Esophagus muscularis mucosa (tissue), 4 donors: ENCODE measurements around the gene OAS1. TPM values are rescaled to one million over a fixed set of nuclear protein-coding genes. Genes with fewer than 3 reads are reported as not detected.

Source experiments
- DNase-seq: peaks from one replicate; pipeline ENCODE4 v3.0.0-alpha.2; 2017; ENCODE audit errors: extremely low spot score
- H3K27ac ChIP-seq, 4 donors: fragments of 200-600 bp; sonication (generic); replicated peaks in 1 of 4; 1 replicate in 3 of 4; 2 replicates in 1 of 4; pipeline ENCODE4 v1.5.1; 2016 to 2019; ENCODE audit warnings: mild to moderate bottlenecking in 1 of 4
- H3K27me3 ChIP-seq, 4 donors: fragments of 200-600 bp; sonication (generic); one replicate each; pipeline versions ENCODE4 v1.5.1 to v1.6.0; 2016 to 2019
- H3K36me3 ChIP-seq, 4 donors: fragments of 200-600 bp; sonication (generic); one replicate each; pipeline ENCODE4 v1.5.1; 2016 to 2019
- H3K4me1 ChIP-seq, 4 donors: fragments of 200-600 bp; sonication (generic); one replicate each; pipeline ENCODE4 v1.5.1; 2016 to 2019
- H3K4me3 ChIP-seq, 4 donors: fragments of 200-600 bp; sonication (generic); 1 replicate in 2 of 4; 2 replicates in 2 of 4; pipeline ENCODE4 v1.5.1; 2016 to 2019; ENCODE audit warnings: mild to moderate bottlenecking in 4 of 4, moderate library complexity in 1 of 4
- H3K9me3 ChIP-seq, 4 donors: fragments of 200-600 bp; sonication (generic); 1 replicate in 3 of 4; 2 replicates in 1 of 4; pipeline ENCODE4 v1.5.1; 2016 to 2019
- EP300 ChIP-seq: sonication (generic); formaldehyde crosslinking; IDR thresholded peaks from one replicate; pipeline ENCODE4 v1.6.1; 2017; ENCODE audit warnings: antibody characterized with exemption
- POLR2A ChIP-seq: fragments of 450-650 bp; IDR thresholded peaks from one replicate; pipeline ENCODE4 v1.6.1; 2017; ENCODE audit warnings: antibody characterized with exemption, moderate library complexity, mild to moderate bottlenecking, low read depth
- POLR2AphosphoS5 ChIP-seq, 2 donors: sonication (generic); formaldehyde crosslinking; IDR thresholded peaks; one replicate each; pipeline ENCODE4 v1.6.1; 2017; ENCODE audit warnings: antibody characterized with exemption in 2 of 2
- WGBS: methylation state at CpG from one replicate; pipeline ENCODE4 v1.1.5; 2018; 5-methylcytosine and 5-hydroxymethylcytosine counted together
- intact Hi-C: fragments of 100-400 bp; cut with DNase I; formaldehyde crosslinking; loops from one replicate; pipeline ENCODE4 v1.15.1; 2023
- total RNA-seq, 4 donors: library from RNA; depleted of rRNA; stranded (reverse); fragments of >200 nt; gene quantifications; one replicate each; pipeline versions ENCODE4 v1.1.0 to v1.2.1, GENCODE V29; 2016
- TF ChIP-seq, protein P1 (sequence below), 3 experiments: fragments of 200-600 bp in 2 of 3; fragments of 450-650 bp in 1 of 3; sonication (generic) in 2 of 3; IDR thresholded peaks; one replicate each; pipeline ENCODE4 v1.5.1; 2017 to 2019; ENCODE audit warnings: antibody characterized with exemption in 3 of 3, mild to moderate bottlenecking in 2 of 3, moderate library complexity in 1 of 3

OAS1 gene
- total RNA-seq, 4 donors from 2014 or later: 9.9 to 10.4 (median 10.0) TPM

DNA sequence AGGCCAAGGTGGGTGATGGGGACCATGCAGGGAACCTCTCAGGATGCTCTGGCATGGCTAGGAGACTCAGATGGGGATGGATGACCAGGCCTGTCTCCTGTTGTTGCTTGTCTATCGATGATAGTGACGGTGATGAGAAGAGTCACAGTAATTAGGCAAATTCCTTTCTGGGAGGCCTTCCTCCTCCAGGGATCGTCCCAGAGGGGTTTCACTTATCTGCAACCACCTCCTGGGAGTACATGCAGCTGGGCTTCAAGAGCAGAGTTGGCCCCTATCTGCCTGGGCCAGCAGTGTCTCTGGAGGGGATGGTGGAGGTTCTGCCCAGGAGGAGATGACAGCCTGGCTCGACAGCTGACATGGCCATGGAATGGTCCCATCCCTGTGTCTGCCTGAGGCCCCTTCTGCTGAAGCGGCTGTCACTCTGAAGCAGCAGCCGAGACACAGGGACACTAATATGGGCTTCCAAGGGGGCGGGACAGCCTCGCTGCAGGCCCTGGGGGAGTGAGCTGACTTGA is 27.5 kb upstream of the OAS1 start:
- Histone ChIP-seq H3K9me3 (no peaks in the 10 kb centered on the region), H3K36me3 (no peaks in the 10 kb centered on the region), H3K4me3 (no peak overlapping the region), H3K27ac (no peak overlapping the region), H3K4me1 (no peaks in the 10 kb centered on the region), H3K27me3 (peaks cover 0 to 72% (median 3%) of the 10 kb centered on the region in 4 donors)
- intact Hi-C loops: no loop called here
- TF ChIP-seq POLR2A: no peak
- TF ChIP-seq, protein P1, sequence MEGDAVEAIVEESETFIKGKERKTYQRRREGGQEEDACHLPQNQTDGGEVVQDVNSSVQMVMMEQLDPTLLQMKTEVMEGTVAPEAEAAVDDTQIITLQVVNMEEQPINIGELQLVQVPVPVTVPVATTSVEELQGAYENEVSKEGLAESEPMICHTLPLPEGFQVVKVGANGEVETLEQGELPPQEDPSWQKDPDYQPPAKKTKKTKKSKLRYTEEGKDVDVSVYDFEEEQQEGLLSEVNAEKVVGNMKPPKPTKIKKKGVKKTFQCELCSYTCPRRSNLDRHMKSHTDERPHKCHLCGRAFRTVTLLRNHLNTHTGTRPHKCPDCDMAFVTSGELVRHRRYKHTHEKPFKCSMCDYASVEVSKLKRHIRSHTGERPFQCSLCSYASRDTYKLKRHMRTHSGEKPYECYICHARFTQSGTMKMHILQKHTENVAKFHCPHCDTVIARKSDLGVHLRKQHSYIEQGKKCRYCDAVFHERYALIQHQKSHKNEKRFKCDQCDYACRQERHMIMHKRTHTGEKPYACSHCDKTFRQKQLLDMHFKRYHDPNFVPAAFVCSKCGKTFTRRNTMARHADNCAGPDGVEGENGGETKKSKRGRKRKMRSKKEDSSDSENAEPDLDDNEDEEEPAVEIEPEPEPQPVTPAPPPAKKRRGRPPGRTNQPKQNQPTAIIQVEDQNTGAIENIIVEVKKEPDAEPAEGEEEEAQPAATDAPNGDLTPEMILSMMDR (IDR thresholded peaks at IDR 0.05): no peak
- 69% methylated on average over 8 of the region's 8 CpGs for WGBS
- no peak for DNase-seq

DNA sequence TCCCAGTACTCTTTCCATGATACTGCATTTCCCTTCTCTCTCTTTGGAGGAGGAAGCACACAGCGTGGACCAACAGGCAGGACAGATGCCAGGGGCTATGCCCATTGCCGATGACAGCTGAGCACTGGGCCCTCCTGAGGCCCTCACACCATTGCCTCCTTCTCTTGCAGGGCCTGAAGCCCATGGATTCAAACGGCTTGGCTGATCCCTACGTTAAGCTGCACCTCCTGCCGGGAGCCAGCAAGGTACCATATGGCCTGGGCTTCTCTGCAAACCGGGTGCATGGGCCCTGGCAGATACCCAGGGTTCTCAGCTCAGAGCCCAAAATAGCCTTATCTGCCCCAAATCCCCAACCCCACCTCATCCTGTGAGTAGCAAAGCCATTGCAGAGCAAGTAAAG is 25.2 kb upstream of the OAS1 start:
- Histone ChIP-seq H3K4me1 (no peaks in the 10 kb centered on the region), H3K27ac (no peak overlapping the region), H3K9me3 (peaks cover 0 to 8% (median 0%) of the 10 kb centered on the region in 4 donors), H3K36me3 (no peaks in the 10 kb centered on the region), H3K4me3 (no peak overlapping the region), H3K27me3 (peaks cover 0 to 49% (median 3%) of the 10 kb centered on the region in 4 donors)
- intact Hi-C loops: no loop called here
- TF ChIP-seq EP300 (no peak), POLR2AphosphoS5 (IDR thresholded peaks at IDR 0.05) (no peak), POLR2A (no peak)
- TF ChIP-seq, protein P1 (IDR thresholded peaks at IDR 0.05): no peak
- WGBS: 65% methylated on average over 4 of the region's 6 CpGs
- no peak for DNase-seq

DNA sequence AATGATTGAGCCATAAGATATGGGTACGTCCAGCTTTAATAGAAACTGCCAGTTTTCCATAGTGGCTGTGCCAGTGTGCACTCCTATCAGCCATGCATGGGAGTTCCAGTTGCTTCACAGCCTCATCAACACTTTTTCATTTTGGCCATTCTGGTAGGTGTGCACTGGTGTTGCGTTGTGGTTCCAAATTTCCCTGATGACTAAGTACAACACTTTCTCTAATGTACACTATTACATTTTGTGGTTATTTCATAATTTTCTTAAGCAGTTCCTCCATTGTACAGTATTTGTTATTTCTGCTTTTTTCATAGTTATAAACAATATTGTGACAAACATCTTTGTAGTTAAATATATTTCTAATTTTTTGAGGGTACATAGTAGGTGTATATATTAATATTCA is 21.5 kb upstream of the OAS1 start:
- H3K27ac ChIP-seq: no peak overlapping the region
- no peaks in the 10 kb centered on the region for H3K4me1 ChIP-seq
- WGBS: 59% methylated on average over 2 of the region's 2 CpGs
- H3K4me3 ChIP-seq: no peak overlapping the region
- DNase-seq: no peak
- no peaks in the 10 kb centered on the region for H3K36me3 ChIP-seq
- TF ChIP-seq, protein P1 (IDR thresholded peaks at IDR 0.05): no peak
- no peak for TF ChIP-seq EP300
- TF ChIP-seq POLR2A: no peak
- TF ChIP-seq POLR2AphosphoS5 (IDR thresholded peaks at IDR 0.05): no peak
- peaks cover 0 to 24% (median 0%) of the 10 kb centered on the region in 4 donors for H3K27me3 ChIP-seq
- intact Hi-C loops: no loop called here
- peaks cover 0 to 8% (median 0%) of the 10 kb centered on the region in 4 donors for H3K9me3 ChIP-seq

DNA sequence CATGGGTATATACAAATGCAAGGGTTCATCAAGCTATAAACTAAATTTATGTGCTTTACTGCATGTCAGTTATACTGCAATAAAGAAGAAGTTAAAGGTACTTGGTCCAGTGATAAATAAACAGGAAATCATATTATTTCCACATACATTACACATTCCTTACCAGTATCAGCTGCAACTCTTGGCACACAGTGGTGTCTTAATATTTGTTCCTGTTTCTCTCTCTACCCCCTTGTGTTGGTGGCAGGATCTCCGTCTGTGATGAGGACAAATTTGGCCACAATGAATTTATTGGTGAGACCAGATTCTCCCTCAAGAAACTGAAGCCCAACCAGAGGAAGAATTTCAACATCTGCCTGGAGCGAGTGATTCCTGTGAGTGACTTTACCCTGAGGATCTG is 19.2 kb upstream of the OAS1 start:
- TF ChIP-seq EP300 (no peak), POLR2AphosphoS5 (IDR thresholded peaks at IDR 0.05) (no peak), POLR2A (no peak)
- TF ChIP-seq, protein P1 (IDR thresholded peaks at IDR 0.05): no peak
- Histone ChIP-seq H3K4me3 (no peak overlapping the region), H3K9me3 (peaks cover 0 to 8% (median 0%) of the 10 kb centered on the region in 4 donors), H3K36me3 (no peaks in the 10 kb centered on the region), H3K4me1 (no peaks in the 10 kb centered on the region), H3K27ac (no peak overlapping the region), H3K27me3 (peaks cover 0 to 12% (median 0%) of the 10 kb centered on the region in 4 donors)
- no peak for DNase-seq
- intact Hi-C loops: no loop called here
- WGBS: 40% methylated on average over 2 of the region's 2 CpGs
